ENCODE data around the gene FNDC7.

- no peak for TF ChIP-seq CTCF (IDR thresholded peaks at IDR 0.05)
- no peak for TF ChIP-seq POLR2A (IDR thresholded peaks at IDR 0.05)
- TF ChIP-seq POLR2AphosphoS5 (IDR thresholded peaks at IDR 0.05), result no peak
- no peak for TF ChIP-seq EP300 (IDR thresholded peaks at IDR 0.05)
Observed at GRCh38 chr1:108734171-108734865, 21.6 kb downstream of the FNDC7 start.
